8988T (cell line): ENCODE data around the gene TPST2.
"Not testable (repeated sequence)": the region's sequence is repeated elsewhere in the genome, so short reads cannot be mapped to it uniquely, and the experiment has no call there.

Experiments used
- DNase-seq: peaks from one replicate; pipeline ENCODE4 v3.0.0; 2011

The TPST2 gene

GRCh38 chr22:26528518-26528917, 61.4 kb downstream of the TPST2 start:
- DNase-seq, result not testable (repeated sequence)

GRCh38 chr22:26527574-26528465, 62.1 kb downstream of the TPST2 start:
- DNase-seq, result no peak

GRCh38 chr22:26527167-26527566, 62.8 kb downstream of the TPST2 start:
- DNase-seq, result no peak

- no peak for DNase-seq
Observed at GRCh38 chr22:26525946-26526564, 63.9 kb downstream of the TPST2 start.

- DNase-seq, result no peak
Observed at GRCh38 chr22:26524870-26525269, 65.1 kb downstream of the TPST2 start.

GRCh38 chr22:26522592-26522991, 67.3 kb downstream of the TPST2 start:
- no peak for DNase-seq

- no peak for DNase-seq
Observed at GRCh38 chr22:26522012-26522411, 67.9 kb downstream of the TPST2 start.

GRCh38 chr22:26517429-26517828, 72.5 kb downstream of the TPST2 start:
- DNase-seq, result no peak

GRCh38 chr22:26516503-26516902, 73.4 kb downstream of the TPST2 start:
- no peak for DNase-seq

GRCh38 chr22:26515931-26516330, 74.0 kb downstream of the TPST2 start:
- no peak for DNase-seq

GRCh38 chr22:26514419-26515161, 75.3 kb downstream of the TPST2 start:
- DNase-seq, result no peak

GRCh38 chr22:26513838-26514237, 76.1 kb downstream of the TPST2 start:
- DNase-seq, result no peak

- DNase-seq, result peak; percentile 46
Observed at GRCh38 chr22:26512149-26512793, 77.7 kb downstream of the TPST2 start, which contains the start of gene TFIP11. TSS of gene TFIP11 (minus strand) at chr22:26512473. CDS start at chr22:26510272, 2,201 bp downstream.

GRCh38 chr22:26508148-26508547, 81.8 kb downstream of the TPST2 start:
- DNase-seq, result no peak

GRCh38 chr22:26503758-26504157, 86.2 kb downstream of the TPST2 start:
- no peak for DNase-seq

- no peak for DNase-seq
Observed at GRCh38 chr22:26502688-26503561, 87.0 kb downstream of the TPST2 start.

- no peak for DNase-seq
Observed at GRCh38 chr22:26501996-26502395, 87.9 kb downstream of the TPST2 start.

- no peak for DNase-seq
Observed at GRCh38 chr22:26499188-26499703, 90.7 kb downstream of the TPST2 start.

- DNase-seq, result no peak
Observed at GRCh38 chr22:26496456-26496855, 93.5 kb downstream of the TPST2 start.

GRCh38 chr22:26494506-26494905, 95.4 kb downstream of the TPST2 start:
- no peak for DNase-seq

- no peak for DNase-seq
Observed at GRCh38 chr22:26492220-26492619, 97.7 kb downstream of the TPST2 start.
